Measurements from ENCODE around the gene SHB. TPM values are rescaled to one million over a fixed set of nuclear protein-coding genes. Genes with fewer than 3 reads are reported as not detected.
A peak's percentile ranks its signal among the peaks of the same experiment; 100 is the strongest.

SHB gene
- total and polyA plus RNA-seq, 2 of the 8 experiments (the other 6 are each of a cell fraction or from before 2014, with no cell fraction given), result 4.1 to 12.6 TPM

DNA sequence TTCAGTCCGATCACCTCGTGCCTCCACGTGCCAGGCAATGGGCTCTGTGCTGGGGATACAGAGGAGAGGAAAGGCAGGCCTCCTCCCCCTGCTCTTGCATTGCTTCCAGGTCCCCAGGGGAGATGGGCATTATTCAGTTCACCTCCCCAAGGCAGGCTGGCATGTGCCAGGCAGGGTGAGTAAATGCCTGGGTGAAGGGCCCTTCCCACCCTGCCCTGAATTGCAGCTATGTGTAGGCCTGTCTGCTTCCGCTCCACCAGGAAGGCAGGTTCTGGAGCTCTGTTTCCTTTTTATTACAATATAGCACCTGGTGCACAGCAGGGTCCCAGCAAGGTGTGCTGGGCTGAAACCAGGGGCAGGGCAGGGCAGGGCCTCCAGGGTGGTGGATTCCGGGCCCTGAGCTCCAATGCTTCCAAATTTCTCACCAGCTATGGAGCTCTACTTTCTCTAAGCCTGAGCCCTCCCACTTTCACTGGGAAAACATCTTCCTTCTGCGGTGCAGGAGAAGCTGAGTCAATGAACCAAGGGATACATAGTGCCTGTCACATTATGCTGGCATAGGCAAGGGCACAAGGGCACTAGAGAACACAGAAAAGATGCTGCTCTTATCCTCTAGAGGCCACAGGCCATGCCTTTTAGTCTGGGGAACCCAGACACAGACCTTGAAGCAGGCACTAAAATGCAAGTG is 42.0 kb downstream of the SHB start:
- CTCF ChIA-PET (ENCODE audit: partially characterized antibody), result interaction anchor here (0.8 to 5.5 kb wide), 13 partner anchors 9 to 237 kb away, joined by 3 to 43 read pairs (median 5); no protein-coding TSS in a partner anchor
- no peak for TF ChIP-seq SP2 (IDR thresholded peaks at IDR 0.05; ENCODE audit: low read length)
- TF ChIP-seq HDAC6 (IDR thresholded peaks at IDR 0.05; ENCODE audit: low read depth, low read length), result no peak
- TF ChIP-seq POU5F1 (IDR thresholded peaks at IDR 0.05; ENCODE audit: low read depth, low read length), result no peak
- no peak for TF ChIP-seq MAFK (IDR thresholded peaks at IDR 0.05; ENCODE audit: low read depth, low read length)

More for the DNA sequence above, 42.0 kb downstream of the SHB start:
- FAIRE-seq (no peak), DNase-seq (ENCODE audit: low read depth in 1 of 2, low spot score in 2 of 2) (no peak)
- H3K9ac ChIP-seq (replicated peaks in 1 of 4; ENCODE audit: extremely low read depth in 1 of 4, low read depth in 3 of 4, low read length in 3 of 4), result no peak overlapping the region; a peak in 1 of 7 replicates
- H3K14ac ChIP-seq (ENCODE audit: insufficient read length), result no peak overlapping the region
- H2BK20ac ChIP-seq (ENCODE audit: low read length), result peak overlapping the region; percentile 40; the same call in 1 of the 2 replicates
- no peaks in the 10 kb centered on the region for H3K23me2 ChIP-seq (ENCODE audit: low read depth, low read length)
- no peak overlapping the region for H3K27ac ChIP-seq (ENCODE audit: low read depth, low read length)
- POLR2A ChIA-PET (ENCODE audit: partially characterized antibody), result interaction anchor here (1.1 to 3.6 kb wide), 3 partner anchors 10 kb away, joined by 3 to 22 read pairs (median 4); no protein-coding TSS in a partner anchor
- H2BK12ac ChIP-seq (ENCODE audit: low read depth, low read length), result peak overlapping the region; percentile 98
- H3K56ac ChIP-seq (replicated peaks; ENCODE audit: insufficient read length, low read depth, low read length), result no peak overlapping the region
- no peak overlapping the region for H4K8ac ChIP-seq (ENCODE audit: extremely low read depth, insufficient read depth, low read length)
- WGBS, 2 experiments (ENCODE audit: extremely low coverage in 1 of 2, insufficient coverage in 1 of 2, insufficient read length in 1 of 2, insufficient replicate concordance in 2 of 2, low coverage in 1 of 2, low lambda C conversion rate in 2 of 2, missing lambda C conversion rate in 1 of 2), result 94% methylated on average over 6 of the region's 6 CpGs; no CpG with 5 or more reads in 1 of the 2 experiments
- no peak overlapping the region for H2BK120ac ChIP-seq (replicated peaks; ENCODE audit: low read depth, low read length)
- peak overlapping the region; percentile 95 for H2BK5ac ChIP-seq (ENCODE audit: low read depth, low read length)
- peak overlapping the region; percentile 81 for H3K18ac ChIP-seq (ENCODE audit: extremely low read depth, low read length)
- no peaks in the 10 kb centered on the region for H3K27me3 ChIP-seq (replicated peaks in 1 of 4; ENCODE audit: control insufficient read depth in 3 of 4, extremely low read depth in 1 of 4, insufficient read depth in 3 of 4, low read length in 3 of 4)
- peaks cover 34 to 52% (median 40%) of the 10 kb centered on the region in 4 experiments for H3K4me1 ChIP-seq (replicated peaks in 1 of 4; ENCODE audit: control insufficient read depth in 3 of 4, insufficient read depth in 4 of 4, low read length in 3 of 4)
- H2AK5ac ChIP-seq (ENCODE audit: low read depth, low read length), result peak overlapping the region; percentile 99
- H3K23ac ChIP-seq (ENCODE audit: insufficient read length), result no peak overlapping the region
- H2BK15ac ChIP-seq (ENCODE audit: low read length), result peak overlapping the region; percentile 95; the same call in 1 of the 2 replicates
- peak overlapping the region; percentile 4 for H4K91ac ChIP-seq (replicated peaks; ENCODE audit: insufficient read length, low read length)
- H3K4ac ChIP-seq (replicated peaks; ENCODE audit: insufficient read length, low read depth, low read length), result peak overlapping the region; percentile 36
- peaks cover 0 to 2% of the 10 kb centered on the region in 2 experiments for H4K20me1 ChIP-seq (replicated peaks in 1 of 2; ENCODE audit: control insufficient read depth in 1 of 2, insufficient read depth in 2 of 2, low read length in 2 of 2)
- no peak overlapping the region for H4K5ac ChIP-seq (ENCODE audit: insufficient read length, low read depth, low read length)
- H3K79me1 ChIP-seq (ENCODE audit: low read depth, low read length), result peaks cover 14% of the 10 kb centered on the region
- H2AFZ ChIP-seq (ENCODE audit: low read length), result no peak overlapping the region
- H3K4me2 ChIP-seq (ENCODE audit: insufficient read depth in 1 of 2, low read depth in 2 of 2, low read length in 2 of 2), result peak overlapping the region in 1 of 2 experiments; percentile 20; a peak in 1 of 4 replicates
- no peak overlapping the region for H3K4me3 ChIP-seq (ENCODE audit: extremely low read depth in 1 of 4, insufficient read depth in 2 of 4, low read depth in 3 of 4, low read length in 4 of 4)
- peaks cover 0 to 29% of the 10 kb centered on the region in 2 experiments; a peak in 1 of 4 replicates for H3K79me2 ChIP-seq (ENCODE audit: control insufficient read depth in 1 of 2, insufficient read depth in 2 of 2, low read length in 2 of 2)
- H3K36me3 ChIP-seq (ENCODE audit: control insufficient read depth in 2 of 4, insufficient read depth in 4 of 4, low read length in 3 of 4), result no peaks in the 10 kb centered on the region
- no peaks in the 10 kb centered on the region for H3K9me3 ChIP-seq (ENCODE audit: insufficient read depth in 2 of 2, low read depth in 1 of 2, low read length in 1 of 2)
